NT2/D1 (cell line): ENCODE results near the gene NFYC.

Experiments
- YY1 ChIP-seq: IDR thresholded peaks from 2 replicates; pipeline ENCODE4 v1.6.1; 2011; ENCODE audit not compliant: insufficient read length, insufficient read depth
- ZNF274 ChIP-seq: IDR thresholded peaks from 2 replicates; pipeline ENCODE4 v1.6.1; 2011; ENCODE audit warnings: mild to moderate bottlenecking, low read depth, low read length

GRCh38 chr1:40802742-40803113 lies 111.2 kb downstream of the NFYC start:
- no peak for TF ChIP-seq YY1
- TF ChIP-seq ZNF274, result no peak
